22Rv1 (cell line): Measurements from ENCODE around the gene CD300LD.

ENCODE experiments used
- ZFX ChIP-seq: fragments of 450-650 bp; IDR thresholded peaks from 2 replicates; pipeline ENCODE4 v1.6.1; 2017; ENCODE audit warnings: antibody characterized with exemption, borderline replicate concordance
- TF ChIP-seq, protein P1 (sequence below): fragments of 450-650 bp; IDR thresholded peaks from 2 replicates; pipeline ENCODE4 v1.5.1; 2017; ENCODE audit warnings: mild to moderate bottlenecking

DNA sequence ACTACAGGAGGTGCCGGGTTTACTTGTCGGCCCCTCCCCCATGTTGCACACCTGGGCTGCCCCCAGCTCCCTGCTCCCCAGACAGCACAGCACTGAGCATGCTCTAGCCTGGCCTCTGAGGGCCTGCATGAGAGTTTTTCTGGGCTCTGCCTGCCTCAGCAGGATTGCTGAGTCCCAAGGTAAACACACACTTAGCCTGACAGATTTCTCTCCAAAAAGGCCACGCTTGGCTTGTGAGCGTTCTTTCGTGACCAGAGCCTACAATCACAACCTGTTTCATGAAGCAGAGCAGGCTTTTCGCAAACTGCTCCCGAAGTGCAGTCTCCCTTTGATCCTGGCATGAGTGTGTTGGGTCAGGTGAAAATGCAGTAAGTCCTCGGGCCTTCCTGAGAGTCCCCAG, 41.2 kb upstream of the CD300LD start:
- TF ChIP-seq, protein P1, sequence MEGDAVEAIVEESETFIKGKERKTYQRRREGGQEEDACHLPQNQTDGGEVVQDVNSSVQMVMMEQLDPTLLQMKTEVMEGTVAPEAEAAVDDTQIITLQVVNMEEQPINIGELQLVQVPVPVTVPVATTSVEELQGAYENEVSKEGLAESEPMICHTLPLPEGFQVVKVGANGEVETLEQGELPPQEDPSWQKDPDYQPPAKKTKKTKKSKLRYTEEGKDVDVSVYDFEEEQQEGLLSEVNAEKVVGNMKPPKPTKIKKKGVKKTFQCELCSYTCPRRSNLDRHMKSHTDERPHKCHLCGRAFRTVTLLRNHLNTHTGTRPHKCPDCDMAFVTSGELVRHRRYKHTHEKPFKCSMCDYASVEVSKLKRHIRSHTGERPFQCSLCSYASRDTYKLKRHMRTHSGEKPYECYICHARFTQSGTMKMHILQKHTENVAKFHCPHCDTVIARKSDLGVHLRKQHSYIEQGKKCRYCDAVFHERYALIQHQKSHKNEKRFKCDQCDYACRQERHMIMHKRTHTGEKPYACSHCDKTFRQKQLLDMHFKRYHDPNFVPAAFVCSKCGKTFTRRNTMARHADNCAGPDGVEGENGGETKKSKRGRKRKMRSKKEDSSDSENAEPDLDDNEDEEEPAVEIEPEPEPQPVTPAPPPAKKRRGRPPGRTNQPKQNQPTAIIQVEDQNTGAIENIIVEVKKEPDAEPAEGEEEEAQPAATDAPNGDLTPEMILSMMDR = no peak
- TF ChIP-seq ZFX = no peak
